ENCODE measurements around the gene ZNF200.

Gene ZNF200

DNA sequence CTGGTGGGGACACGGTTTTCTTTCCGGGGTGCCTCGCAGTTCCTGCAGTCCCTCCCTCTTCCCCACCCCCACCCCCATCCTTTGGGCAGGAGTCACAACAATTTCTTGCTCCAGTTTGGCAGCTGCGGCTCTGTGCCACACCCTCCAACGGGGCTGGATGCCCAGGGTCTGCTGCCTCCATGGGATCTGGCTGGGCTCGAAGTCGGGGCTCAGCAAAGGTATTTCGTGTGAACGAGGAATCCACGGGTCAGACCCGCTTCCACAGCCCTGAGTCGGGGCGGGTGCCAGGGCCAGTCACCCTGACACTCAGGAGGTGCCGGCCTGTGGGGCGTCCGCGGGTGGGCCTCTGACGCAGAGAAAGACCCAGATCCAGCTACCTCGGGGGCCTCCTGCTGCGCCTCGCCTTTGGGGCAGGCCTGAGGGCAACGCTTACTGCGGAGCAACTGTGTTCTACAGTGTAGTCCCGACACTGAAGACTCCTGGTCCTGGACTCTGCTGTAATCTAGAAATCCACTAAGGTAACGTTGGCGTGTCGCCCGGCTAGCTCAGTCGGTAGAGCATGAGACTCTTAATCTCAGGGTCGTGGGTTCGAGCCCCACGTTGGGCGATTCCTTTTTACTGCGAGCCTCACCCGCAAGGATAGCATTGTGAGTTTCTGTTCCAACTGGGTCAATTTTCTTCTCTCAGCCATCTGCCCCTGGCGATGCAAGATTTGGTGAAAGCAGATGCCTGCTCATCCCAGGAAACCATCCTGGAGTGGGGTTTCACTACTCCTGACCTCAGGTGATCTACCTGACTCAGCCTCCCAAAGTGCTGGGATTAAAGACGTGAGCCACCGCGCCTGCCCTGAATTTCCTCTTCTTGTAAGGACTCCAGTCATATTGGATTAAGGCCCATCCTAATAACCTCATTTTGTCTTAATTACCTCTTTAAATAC, 59.5 kb downstream of the ZNF200 start:
- DNase-seq (ENCODE audit: low read depth in 2 of 2), result no peak

DNA sequence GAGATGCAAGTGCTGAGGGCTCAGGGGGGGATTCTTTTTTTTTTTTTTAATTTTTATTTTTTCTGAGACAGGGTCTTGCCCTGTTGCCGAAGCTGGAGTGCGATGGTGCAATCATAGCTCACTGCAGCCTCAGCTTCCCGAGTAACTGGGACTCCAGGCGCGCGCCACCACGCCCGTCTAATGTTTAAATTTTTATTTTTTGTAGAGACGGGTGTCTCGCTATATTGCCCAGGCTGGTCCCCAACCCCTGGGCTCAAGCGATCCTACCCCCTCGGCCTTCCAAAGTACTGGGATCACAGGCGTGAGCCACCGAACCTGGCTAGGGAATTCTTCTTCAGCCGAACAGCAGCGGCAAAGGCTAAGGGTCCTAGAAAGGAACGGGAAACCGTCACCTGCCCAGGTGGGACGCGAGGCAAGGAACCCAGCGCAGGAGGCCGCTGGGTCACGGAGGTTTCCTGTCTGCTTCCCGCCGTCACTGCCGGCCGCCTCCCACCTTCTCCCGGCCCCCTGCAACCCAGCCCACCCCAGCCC, 60.3 kb downstream of the ZNF200 start:
- DNase-seq (ENCODE audit: low read depth in 2 of 2), result no peak

GRCh38 chr16:3173892-3174617, 60.9 kb downstream of the ZNF200 start:
- no peak for DNase-seq (ENCODE audit: low read depth in 2 of 2)

All from fibroblast of skin of left biceps (primary cell).